Skeletal muscle tissue (tissue), 4 donors: ENCODE results near the gene PMEPA1. TPM values are rescaled to one million over a fixed set of nuclear protein-coding genes. Genes with fewer than 3 reads are reported as not detected.

ENCODE experiments used
- H3K27ac ChIP-seq: one replicate; pipeline ENCODE4 v1.7.0; 2013; ENCODE audit warnings: mild to moderate bottlenecking, low read depth, low read length, inconsistent platforms
- H3K27me3 ChIP-seq, 3 donors: one replicate each; pipeline ENCODE4 v1.7.0; 2013; ENCODE audit warnings: low read length in 3 of 3; ENCODE audit not compliant: control insufficient read depth in 3 of 3, insufficient read depth in 3 of 3
- H3K36me3 ChIP-seq, 3 donors: one replicate each; pipeline ENCODE4 v1.7.0; 2013; ENCODE audit warnings: low read length in 3 of 3; ENCODE audit not compliant: control insufficient read depth in 3 of 3, insufficient read depth in 3 of 3
- H3K4me1 ChIP-seq, 3 donors: one replicate each; pipeline ENCODE4 v1.7.0; 2013; ENCODE audit warnings: low read length in 3 of 3, mild to moderate bottlenecking in 3 of 3; ENCODE audit not compliant: control insufficient read depth in 3 of 3, insufficient read depth in 3 of 3
- H3K4me3 ChIP-seq, 3 donors: one replicate each; pipeline ENCODE4 v1.7.0; 2013; ENCODE audit warnings: low read length in 3 of 3
- H3K9ac ChIP-seq, 3 donors: one replicate each; pipeline ENCODE4 v1.7.0; 2013; ENCODE audit warnings: low read length in 3 of 3, mild to moderate bottlenecking in 3 of 3, moderate library complexity in 2 of 3, low read depth in 1 of 3
- H3K9me3 ChIP-seq, 3 donors: one replicate each; pipeline ENCODE4 v1.7.0; 2013; ENCODE audit warnings: low read length in 3 of 3; ENCODE audit not compliant: control insufficient read depth in 3 of 3
- total RNA-seq: library from RNA; depleted of rRNA; stranded (reverse); fragments of >200 nt; gene quantifications from one replicate; pipeline ENCODE4 v1.2.3, GENCODE V29; 2014
- donor health status: Osteomylitis.

Gene PMEPA1
- total RNA-seq, 1 donor from 2014 or later, result 5.2 TPM

DNA sequence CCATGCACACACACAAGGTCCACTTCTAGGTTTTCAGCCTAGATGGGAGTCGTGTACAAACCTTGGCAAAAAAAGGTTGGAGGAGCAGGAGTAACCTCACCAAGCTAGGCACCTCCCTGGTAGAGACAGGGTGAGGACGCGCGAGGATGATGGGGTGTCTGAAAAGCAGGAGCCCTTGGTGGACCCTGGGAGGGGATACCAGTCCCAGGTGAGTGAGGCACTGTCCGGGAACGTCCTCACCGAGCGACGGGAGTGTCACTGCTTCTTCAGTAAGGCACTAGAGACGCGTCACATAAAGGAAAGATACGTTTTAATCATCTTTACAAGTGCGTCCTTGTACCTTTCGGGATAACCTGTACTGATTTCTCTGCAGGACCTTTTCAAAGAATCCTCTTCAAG, 60.2 kb downstream of the PMEPA1 start:
- Histone ChIP-seq H3K27ac (no peak overlapping the region), H3K4me1 (peaks cover 0 to 4% (median 2%) of the 10 kb centered on the region in 3 donors), H3K36me3 (peaks cover 0 to 8% (median 8%) of the 10 kb centered on the region in 3 donors), H3K4me3 (no peak overlapping the region), H3K27me3 (no peaks in the 10 kb centered on the region), H3K9ac (no peak overlapping the region), H3K9me3 (no peaks in the 10 kb centered on the region)

DNA sequence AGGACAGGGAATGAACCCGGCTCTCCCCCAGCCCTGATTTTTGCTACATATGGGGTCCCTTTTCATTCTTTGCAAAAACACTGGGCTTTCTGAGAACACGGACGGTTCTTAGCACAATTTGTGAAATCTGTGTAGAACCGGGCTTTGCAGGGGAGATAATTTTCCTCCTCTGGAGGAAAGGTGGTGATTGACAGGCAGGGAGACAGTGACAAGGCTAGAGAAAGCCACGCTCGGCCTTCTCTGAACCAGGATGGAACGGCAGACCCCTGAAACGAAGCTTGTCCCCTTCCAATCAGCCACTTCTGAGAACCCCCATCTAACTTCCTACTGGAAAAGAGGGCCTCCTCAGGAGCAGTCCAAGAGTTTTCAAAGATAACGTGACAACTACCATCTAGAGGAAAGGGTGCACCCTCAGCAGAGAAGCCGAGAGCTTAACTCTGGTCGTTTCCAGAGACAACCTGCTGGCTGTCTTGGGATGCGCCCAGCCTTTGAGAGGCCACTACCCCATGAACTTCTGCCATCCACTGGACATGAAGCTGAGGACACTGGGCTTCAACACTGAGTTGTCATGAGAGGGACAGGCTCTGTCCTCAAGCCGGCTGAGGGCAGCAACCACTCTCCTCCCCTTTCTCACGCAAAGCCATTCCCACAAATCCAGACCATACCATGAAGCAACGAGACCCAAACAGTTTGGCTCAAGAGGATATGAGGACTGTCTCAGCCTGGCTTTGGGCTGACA, 60.8 kb downstream of the PMEPA1 start:
- Histone ChIP-seq H3K4me3 (no peak overlapping the region), H3K9me3 (no peaks in the 10 kb centered on the region), H3K4me1 (no peaks in the 10 kb centered on the region), H3K9ac (no peak overlapping the region), H3K27me3 (no peaks in the 10 kb centered on the region), H3K36me3 (peaks cover 0 to 8% (median 8%) of the 10 kb centered on the region in 3 donors), H3K27ac (no peak overlapping the region)

DNA sequence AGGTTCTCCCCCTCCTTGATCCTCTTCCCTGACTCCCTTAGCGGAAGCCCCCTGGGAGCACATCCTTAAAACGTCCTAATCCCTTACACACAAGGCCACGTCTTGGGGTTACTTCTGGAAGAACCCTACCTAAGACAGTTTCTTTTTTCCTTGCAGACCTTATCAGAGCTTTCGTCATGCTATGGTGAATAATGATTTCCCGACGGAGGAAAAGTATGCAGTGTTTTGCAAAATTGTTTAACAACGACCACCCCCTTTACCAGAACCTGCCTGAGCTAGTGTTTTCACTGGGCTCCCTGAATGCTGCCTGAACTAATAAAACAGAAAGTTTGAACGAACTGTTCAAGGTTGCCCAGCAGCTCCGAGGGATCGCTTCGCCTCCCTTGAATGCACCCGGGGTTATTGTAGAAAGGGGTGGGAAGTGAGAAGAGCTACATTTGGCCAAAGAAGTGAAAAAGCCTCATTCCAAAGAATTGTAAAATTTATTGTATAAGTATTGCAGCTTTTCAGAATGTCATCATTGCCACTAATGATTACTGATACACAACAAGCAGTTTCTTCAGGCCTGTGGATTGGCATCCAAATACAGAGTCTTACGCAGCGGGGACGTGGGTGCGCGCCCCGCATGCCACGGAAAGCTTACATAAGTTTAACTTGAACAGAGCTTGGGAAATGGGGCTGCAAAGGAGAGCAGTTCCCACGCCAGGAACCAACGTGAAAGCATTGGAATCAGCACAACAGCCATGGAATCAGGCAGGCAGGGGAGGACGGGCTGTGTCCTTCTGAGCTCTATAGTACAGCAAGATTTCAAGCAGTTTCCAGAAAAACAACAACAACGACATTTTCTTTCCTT, 61.7 kb downstream of the PMEPA1 start:
- H3K9me3 ChIP-seq, result peaks cover 0 to 2% (median 0%) of the 10 kb centered on the region in 3 donors
- no peaks in the 10 kb centered on the region for H3K4me1 ChIP-seq
- no peak overlapping the region for H3K9ac ChIP-seq
- no peaks in the 10 kb centered on the region for H3K27me3 ChIP-seq
- no peak overlapping the region for H3K4me3 ChIP-seq
- no peak overlapping the region for H3K27ac ChIP-seq
- H3K36me3 ChIP-seq, result peaks cover 0 to 8% (median 8%) of the 10 kb centered on the region in 3 donors

DNA sequence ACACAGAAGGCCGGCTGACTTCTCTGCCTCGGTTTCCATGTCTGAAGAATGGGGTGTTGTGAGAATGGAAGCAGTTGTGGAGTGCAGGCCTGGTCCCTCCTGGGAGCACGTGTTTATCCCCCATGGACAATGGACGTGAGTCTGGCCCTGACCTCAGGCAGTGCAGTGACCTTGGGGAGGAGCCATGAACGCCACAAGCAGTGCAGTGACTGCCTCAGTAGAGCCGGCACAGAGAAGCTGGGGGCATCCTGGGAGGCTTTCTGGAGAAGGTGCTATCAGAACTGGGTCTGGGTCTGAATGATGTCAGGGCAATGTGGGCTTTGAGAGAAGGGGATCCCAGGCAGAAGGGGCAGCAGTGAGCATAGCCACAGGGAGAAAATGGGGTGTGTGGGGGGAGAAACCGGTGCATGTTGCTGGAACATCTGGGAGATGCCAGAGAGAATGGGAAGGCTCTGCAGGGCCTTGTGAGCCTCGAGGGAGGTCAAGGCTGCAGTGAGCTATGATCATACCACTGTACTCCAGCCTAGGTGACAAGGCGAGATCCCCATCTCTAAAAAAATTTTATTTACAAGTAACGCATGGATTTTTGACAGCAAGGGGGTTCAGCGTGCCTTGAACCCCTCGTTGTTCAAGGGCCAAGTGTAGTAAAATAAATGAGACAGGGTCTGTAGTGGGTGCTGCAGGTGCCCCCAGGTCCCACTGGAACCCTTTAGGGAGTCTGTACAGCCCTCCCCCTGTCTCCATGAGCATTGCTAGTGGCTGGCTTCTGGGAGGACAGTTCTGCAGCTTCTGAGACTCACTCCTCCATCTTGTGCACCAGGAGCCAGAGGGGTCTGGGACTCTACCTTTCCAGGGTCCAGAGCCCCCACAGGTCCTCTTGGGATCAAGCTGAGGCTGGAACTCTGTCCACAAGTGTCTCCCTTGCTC, 62.5 kb downstream of the PMEPA1 start:
- peaks cover 0 to 7% (median 3%) of the 10 kb centered on the region in 3 donors for H3K36me3 ChIP-seq
- no peaks in the 10 kb centered on the region for H3K4me1 ChIP-seq
- H3K9me3 ChIP-seq, result peaks cover 0 to 2% (median 0%) of the 10 kb centered on the region in 3 donors
- H3K27ac ChIP-seq, result no peak overlapping the region
- H3K9ac ChIP-seq, result no peak overlapping the region
- no peak overlapping the region for H3K4me3 ChIP-seq
- H3K27me3 ChIP-seq, result no peaks in the 10 kb centered on the region

DNA sequence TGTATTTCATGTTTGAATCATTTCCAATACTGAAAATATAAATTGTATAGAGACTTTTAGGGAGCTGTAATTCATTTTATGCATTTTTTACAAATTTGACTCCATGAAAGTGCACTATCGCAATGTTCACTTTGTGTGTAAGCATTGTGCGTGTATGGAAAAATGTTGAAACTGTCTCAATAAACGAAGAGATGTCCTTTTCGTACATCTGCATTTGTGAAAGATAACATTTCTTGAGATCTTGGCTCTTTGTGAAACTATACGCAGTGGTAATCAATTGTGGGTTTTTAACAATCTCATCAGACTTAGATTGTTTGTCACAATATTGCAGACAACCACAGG, 70.9 kb downstream of the PMEPA1 start:
- Histone ChIP-seq H3K9me3 (peaks cover 0 to 2% (median 0%) of the 10 kb centered on the region in 3 donors), H3K4me1 (no peaks in the 10 kb centered on the region), H3K9ac (no peak overlapping the region), H3K27me3 (no peaks in the 10 kb centered on the region), H3K27ac (no peak overlapping the region), H3K4me3 (no peak overlapping the region), H3K36me3 (no peaks in the 10 kb centered on the region)

DNA sequence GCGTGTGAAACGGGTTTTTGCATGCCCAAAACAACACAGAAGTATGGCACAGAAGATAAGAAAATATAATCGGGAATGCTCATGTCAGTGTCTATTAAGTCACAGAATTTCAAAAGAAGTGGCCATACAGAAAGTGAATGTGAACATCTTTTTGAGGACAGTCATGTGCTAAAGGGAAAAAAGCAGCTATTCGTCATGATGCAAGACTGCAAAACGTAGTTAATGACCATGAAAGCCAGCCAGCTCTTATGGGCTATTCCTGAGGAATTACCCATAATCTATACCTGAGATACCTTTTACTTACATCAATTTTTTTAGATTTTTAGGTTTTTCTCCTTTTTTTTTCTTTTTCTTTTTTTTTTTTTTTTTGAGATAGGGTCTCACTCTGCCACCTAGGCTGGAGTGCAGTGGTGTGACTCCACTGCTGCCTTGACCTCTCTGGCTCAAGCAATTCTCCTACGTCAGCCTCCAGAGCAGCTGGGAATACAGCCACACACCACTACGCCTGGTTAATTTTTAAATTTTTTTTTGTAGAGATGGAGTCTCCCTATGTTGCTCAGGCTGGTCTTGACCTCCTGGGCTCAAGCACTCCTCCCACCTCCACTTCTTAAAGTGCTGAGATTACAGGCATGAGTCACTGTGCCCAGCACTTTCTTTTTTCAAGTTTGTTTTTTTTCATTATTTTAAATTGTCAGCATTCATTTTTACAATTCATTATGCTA, 71.5 kb downstream of the PMEPA1 start:
- no peak overlapping the region for H3K27ac ChIP-seq
- peaks cover 0 to under 1% (median 0%) of the 10 kb centered on the region in 3 donors for H3K9me3 ChIP-seq
- H3K4me1 ChIP-seq, result no peaks in the 10 kb centered on the region
- H3K4me3 ChIP-seq, result no peak overlapping the region
- no peaks in the 10 kb centered on the region for H3K36me3 ChIP-seq
- H3K27me3 ChIP-seq, result peaks cover 0 to 2% (median under 1%) of the 10 kb centered on the region in 3 donors
- H3K9ac ChIP-seq, result no peak overlapping the region

DNA sequence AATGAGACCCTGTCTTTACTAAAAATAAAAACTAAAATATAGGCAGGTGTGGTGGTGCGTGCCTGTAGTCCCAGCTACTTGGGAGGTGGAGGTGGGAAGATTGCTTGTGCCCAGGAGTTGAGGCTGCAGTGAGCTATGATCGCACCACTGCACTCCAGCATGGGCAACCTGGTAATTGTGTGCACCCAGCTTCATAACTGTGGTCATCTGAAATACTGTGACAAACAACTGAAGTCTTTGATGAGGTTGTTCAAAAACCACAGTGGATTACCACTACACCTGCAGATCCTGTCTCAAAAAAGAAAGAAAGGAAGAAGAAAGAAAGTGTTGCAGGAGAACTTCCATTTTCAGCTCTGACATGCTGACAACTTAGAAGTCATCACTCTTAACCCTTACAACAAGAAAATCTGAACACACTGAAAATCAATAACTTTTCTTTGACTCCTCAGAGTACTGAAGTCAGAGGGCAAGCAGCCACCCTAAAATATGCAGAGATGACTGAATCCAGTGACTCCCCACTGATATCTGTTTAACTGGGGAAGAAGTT, 75.8 kb downstream of the PMEPA1 start:
- no peak overlapping the region for H3K4me3 ChIP-seq
- H3K9ac ChIP-seq, result no peak overlapping the region
- peaks cover 0 to 7% (median 5%) of the 10 kb centered on the region in 3 donors for H3K27me3 ChIP-seq
- H3K36me3 ChIP-seq, result no peaks in the 10 kb centered on the region
- H3K9me3 ChIP-seq, result no peaks in the 10 kb centered on the region
- no peaks in the 10 kb centered on the region for H3K4me1 ChIP-seq
- H3K27ac ChIP-seq, result no peak overlapping the region

DNA sequence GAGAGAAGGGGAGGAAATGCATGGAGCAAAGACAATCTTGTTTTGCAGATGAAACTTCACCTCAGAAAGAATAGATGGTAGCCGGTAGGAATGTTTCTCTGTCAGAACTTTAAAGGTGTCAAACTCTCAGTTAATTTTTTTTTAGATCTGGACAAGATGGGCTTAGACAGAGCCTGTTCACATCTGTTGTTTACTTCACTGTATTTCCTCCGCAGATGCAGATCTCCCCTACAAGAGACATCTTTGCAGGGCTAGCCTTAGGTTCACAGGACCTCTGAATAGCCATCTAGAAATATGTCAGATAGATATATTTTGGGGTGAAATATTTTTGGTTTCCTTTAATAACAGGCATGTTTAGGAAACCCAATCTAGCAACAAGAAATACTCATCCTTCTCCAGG, 77.5 kb downstream of the PMEPA1 start:
- no peak overlapping the region for H3K27ac ChIP-seq
- no peak overlapping the region for H3K4me3 ChIP-seq
- H3K27me3 ChIP-seq, result peaks cover 0 to 7% (median 5%) of the 10 kb centered on the region in 3 donors
- H3K9ac ChIP-seq, result no peak overlapping the region
- H3K36me3 ChIP-seq, result no peaks in the 10 kb centered on the region
- no peaks in the 10 kb centered on the region for H3K9me3 ChIP-seq
- H3K4me1 ChIP-seq, result peaks cover 7 to 8% (median 8%) of the 10 kb centered on the region in 3 donors

DNA sequence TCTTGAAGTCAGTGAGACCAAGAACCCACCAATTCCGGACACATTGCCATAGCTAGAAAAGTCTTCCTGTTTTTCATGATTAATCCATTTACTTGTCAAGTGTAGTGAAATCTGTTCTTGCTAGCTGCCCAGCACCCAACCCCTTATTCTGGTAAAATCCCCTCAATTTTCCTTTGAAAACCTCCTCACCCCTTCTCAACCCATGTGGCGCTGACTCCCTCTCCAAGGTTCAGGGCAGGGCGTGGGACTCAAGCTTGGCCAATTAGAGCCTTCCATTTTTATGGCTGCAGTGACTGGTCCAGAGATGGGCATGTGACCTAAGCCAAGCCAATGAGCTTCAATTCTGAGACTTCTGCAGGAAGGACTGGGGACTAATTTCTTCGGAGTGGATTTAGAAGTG, 79.8 kb downstream of the PMEPA1 start:
- no peaks in the 10 kb centered on the region for H3K36me3 ChIP-seq
- no peak overlapping the region for H3K27ac ChIP-seq
- H3K4me3 ChIP-seq, result no peak overlapping the region

More for the DNA sequence above, 79.8 kb downstream of the PMEPA1 start:
- Histone ChIP-seq H3K9me3 (peaks cover 0 to 3% (median under 1%) of the 10 kb centered on the region in 3 donors), H3K9ac (no peak overlapping the region), H3K27me3 (peaks cover 0 to 7% (median 5%) of the 10 kb centered on the region in 3 donors), H3K4me1 (peaks cover 8 to 10% (median 9%) of the 10 kb centered on the region in 3 donors)
